Pancreas (tissue), 10 donors: Measurements from ENCODE around the gene LRRC4C. TPM values are rescaled to one million over a fixed set of nuclear protein-coding genes. Genes with fewer than 3 reads are reported as not detected.

Experiments used
- ATAC-seq, 4 donors: fragments of 200-7000 bp; cut with Tn5 transposase; one replicate each; pipeline versions ENCODE4 v1.8.0 to v1.9.1; 2020; ENCODE audit warnings: mild to moderate bottlenecking in 4 of 4, moderate library complexity in 4 of 4
- DNase-seq, 6 donors: peaks; one replicate each; pipeline ENCODE4 v3.0.0-alpha.2; 2020
- FAIRE-seq: peaks from 2 replicates; lab custom pipeline; 2012; peaks lifted over from hg19 to GRCh38; lab: Jason Lieb, UNC
- H3K27ac ChIP-seq, 4 donors: fragments of 200-600 bp; sonication (generic); 1 replicate in 3 of 4; 2 replicates in 1 of 4; pipeline versions ENCODE4 v1.5.0 to v1.8.0; 2020
- H3K27me3 ChIP-seq, 4 donors: fragments of 200-600 bp; one replicate each; pipeline ENCODE4 v1.8.0; 2021
- H3K36me3 ChIP-seq, 3 donors: fragments of 200-600 bp; sonication (generic) in 1 of 3; one replicate each; pipeline versions ENCODE4 v1.5.0 to v1.8.0; 2020 to 2021
- H3K4me1 ChIP-seq, 3 donors: fragments of 200-600 bp; one replicate each; pipeline ENCODE4 v1.8.0; 2021
- H3K4me3 ChIP-seq, 4 donors: fragments of 200-600 bp; sonication (generic) in 2 of 4; one replicate each; pipeline versions ENCODE4 v1.5.0 to v1.8.0; 2020 to 2021
- H3K9me3 ChIP-seq, 4 donors: fragments of 200-600 bp; one replicate each; pipeline ENCODE4 v1.8.0; 2021
- WGBS, 2 donors: extraction: QIAGEN DNeasy Blood & Tissue Kit; methylation state at CpG; one replicate each; pipeline ENCODE4 v1.1.7; 2013; 5-methylcytosine and 5-hydroxymethylcytosine counted together
- intact Hi-C, 3 donors: fragments of 100-400 bp; cut with DNase I; formaldehyde crosslinking; loops; one replicate each; pipeline versions ENCODE4 v1.11.1 to v1.14.2; 2022
- polyA plus RNA-seq, 2 donors: library from polyadenylated mRNA; stranded (reverse); fragments of 200-250 nt; gene quantifications; one replicate each; pipeline ENCODE4 v1.2.3, GENCODE V29; 2013
- total RNA-seq, 6 donors: library from RNA; stranded (reverse); fragmentation: NEBNext Ultra II Directional in 4 of 6; extraction: Animal tissue kit (Norgen Biotek cat#: 25700) in 4 of 6; gene quantifications; one replicate each; pipeline versions ENCODE4 v1.2.1 to v1.2.4, GENCODE V29; 2021 to 2023
- TF ChIP-seq, protein P1 (sequence below), 4 donors: fragments of 200-600 bp; sonication (generic) in 3 of 4; IDR thresholded peaks; one replicate each; pipeline versions ENCODE4 v1.5.0 to v1.8.0; 2021; ENCODE audit warnings: antibody characterized with exemption in 4 of 4
- donor health status: healthy with polysubstance abuse.
- donor health status: DM: no; HTN: no; CAD: no; lungs with moderate emphysema.
- donor health status: DM: no; HTN: no; CAD: no.
- donor health status: control.
- donor health status: control.
- donor health status: Bipolar disorder and iron deficiency.
- donor health status: DM: yes; HTN: yes; CAD: no.
- donor health status: DM: no; HTN: no; CAD: no.
- donor health status: DM: no; HTN: no; CAD: no.
- donor health status: DM: yes; HTN: yes; CAD: no.

The LRRC4C gene
- total and polyA plus RNA-seq, 8 donors, result 0.04 to 0.84 (median 0.16) TPM

DNA sequence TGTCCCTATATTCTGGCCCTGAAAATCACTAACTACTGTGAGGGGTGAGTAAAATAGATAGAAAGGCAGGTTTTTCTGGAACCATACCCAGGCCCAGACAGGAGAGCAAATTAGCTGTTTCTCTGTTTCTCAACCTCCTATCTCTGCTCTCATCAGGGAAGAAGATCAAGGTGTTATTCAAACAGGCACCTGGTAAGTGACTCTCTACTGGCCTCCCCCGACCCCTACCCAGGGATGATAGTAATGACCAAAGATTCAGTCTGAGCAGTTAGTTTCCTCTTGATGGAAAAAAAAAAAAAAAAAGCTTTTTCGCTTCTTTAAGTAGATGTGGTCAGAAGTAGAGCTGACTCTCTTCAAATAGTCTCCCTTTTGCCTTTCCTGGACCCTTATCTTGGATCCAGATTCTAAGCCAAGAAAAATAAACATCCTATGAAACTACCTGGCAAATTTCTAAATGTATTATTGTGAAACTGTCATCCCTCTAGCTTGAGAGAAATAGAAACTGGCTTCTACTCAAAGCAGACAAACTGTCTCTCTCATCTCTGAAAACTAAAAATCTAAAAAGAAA, 9.9 kb downstream of the LRRC4C start:
- TF ChIP-seq, protein P1, sequence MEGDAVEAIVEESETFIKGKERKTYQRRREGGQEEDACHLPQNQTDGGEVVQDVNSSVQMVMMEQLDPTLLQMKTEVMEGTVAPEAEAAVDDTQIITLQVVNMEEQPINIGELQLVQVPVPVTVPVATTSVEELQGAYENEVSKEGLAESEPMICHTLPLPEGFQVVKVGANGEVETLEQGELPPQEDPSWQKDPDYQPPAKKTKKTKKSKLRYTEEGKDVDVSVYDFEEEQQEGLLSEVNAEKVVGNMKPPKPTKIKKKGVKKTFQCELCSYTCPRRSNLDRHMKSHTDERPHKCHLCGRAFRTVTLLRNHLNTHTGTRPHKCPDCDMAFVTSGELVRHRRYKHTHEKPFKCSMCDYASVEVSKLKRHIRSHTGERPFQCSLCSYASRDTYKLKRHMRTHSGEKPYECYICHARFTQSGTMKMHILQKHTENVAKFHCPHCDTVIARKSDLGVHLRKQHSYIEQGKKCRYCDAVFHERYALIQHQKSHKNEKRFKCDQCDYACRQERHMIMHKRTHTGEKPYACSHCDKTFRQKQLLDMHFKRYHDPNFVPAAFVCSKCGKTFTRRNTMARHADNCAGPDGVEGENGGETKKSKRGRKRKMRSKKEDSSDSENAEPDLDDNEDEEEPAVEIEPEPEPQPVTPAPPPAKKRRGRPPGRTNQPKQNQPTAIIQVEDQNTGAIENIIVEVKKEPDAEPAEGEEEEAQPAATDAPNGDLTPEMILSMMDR (IDR thresholded peaks at IDR 0.05), result no peak
- no peak overlapping the region for H3K27ac ChIP-seq
- 57 to 66% methylated on average over 2 of the region's 2 CpGs for WGBS, 2 donors
- intact Hi-C loops, result no loop called here
- ATAC-seq, result no peak
- DNase-seq, result no peak
- no peaks in the 10 kb centered on the region for H3K27me3 ChIP-seq
- FAIRE-seq, result no peak
- no peaks in the 10 kb centered on the region for H3K36me3 ChIP-seq
- no peaks in the 10 kb centered on the region for H3K4me1 ChIP-seq
- no peak overlapping the region for H3K4me3 ChIP-seq
- no peaks in the 10 kb centered on the region for H3K9me3 ChIP-seq

DNA sequence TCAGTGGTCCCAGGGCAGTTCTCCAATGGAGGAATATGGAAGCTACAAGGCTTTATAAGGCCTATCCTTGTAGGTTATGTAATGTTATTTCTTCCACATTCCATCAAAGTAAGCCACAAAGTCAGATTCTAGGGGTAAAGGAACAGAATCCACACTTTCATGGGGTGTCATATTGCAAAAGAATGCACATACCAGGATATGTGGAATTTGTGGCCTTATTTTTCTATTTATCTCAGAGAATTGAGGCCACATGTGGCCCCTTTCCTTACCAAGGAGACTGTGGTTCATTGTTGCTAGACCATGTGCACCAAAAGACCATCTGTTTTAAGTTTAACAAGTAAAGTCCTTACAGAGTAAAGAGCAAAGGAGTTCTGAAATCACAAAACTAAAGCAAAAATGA, 12.9 kb downstream of the LRRC4C start:
- H3K36me3 ChIP-seq, result no peaks in the 10 kb centered on the region
- H3K27ac ChIP-seq, result no peak overlapping the region
- no peak for ATAC-seq
- H3K27me3 ChIP-seq, result no peaks in the 10 kb centered on the region
- no peaks in the 10 kb centered on the region for H3K4me1 ChIP-seq
- TF ChIP-seq, protein P1 (IDR thresholded peaks at IDR 0.05), result no peak
- H3K4me3 ChIP-seq, result no peak overlapping the region
- DNase-seq, result no peak
- H3K9me3 ChIP-seq, result no peaks in the 10 kb centered on the region
- intact Hi-C loops, result no loop called here
- no peak for FAIRE-seq

DNA sequence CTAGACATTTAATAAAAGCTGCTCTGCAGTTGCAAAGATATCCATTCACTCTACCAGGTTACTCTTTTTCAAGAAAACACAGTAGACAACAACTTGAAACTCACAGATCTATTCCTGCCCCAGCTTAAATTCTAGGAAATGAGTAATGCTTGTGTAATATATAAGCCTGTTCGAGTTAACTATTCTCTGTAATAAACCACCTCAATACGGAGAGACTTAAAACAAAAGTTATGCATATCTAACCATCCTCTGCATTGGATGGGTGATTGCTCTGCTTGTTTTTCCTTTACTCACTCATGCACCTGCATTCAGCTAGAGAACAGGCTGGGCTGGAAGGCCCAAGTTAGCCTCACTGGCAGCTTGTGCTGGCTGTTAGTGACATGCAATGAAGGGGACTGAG, 13.3 kb downstream of the LRRC4C start:
- Histone ChIP-seq H3K27me3 (no peaks in the 10 kb centered on the region), H3K27ac (no peak overlapping the region), H3K36me3 (no peaks in the 10 kb centered on the region), H3K9me3 (no peaks in the 10 kb centered on the region), H3K4me1 (no peaks in the 10 kb centered on the region), H3K4me3 (no peak overlapping the region)
- WGBS, 2 donors, result 31 to 58% methylated on average over 2 of the region's 2 CpGs
- FAIRE-seq (no peak), ATAC-seq (no peak), DNase-seq (no peak)
- TF ChIP-seq, protein P1 (IDR thresholded peaks at IDR 0.05), result no peak
- intact Hi-C loops, result no loop called here

DNA sequence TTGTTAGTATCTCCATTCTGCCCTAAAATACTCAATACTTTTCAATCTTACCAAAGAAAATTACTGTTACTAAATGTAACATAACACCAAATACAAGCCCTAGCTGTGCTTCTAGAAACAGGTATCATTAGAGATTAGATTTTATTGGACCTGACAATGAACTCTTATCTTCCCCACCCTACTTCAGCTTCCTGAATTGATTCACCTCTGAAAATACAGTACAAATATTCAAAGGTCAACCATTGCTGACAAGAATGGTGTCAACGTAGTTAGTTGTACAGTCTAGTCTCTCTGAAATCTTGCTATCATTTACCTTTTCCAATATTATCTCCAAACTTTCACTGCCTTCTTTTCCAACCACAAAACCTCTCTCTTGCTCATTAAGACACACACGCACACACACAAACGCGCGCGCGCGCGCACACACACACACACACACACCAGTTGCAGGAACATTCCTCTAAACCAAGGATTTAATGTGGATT, 22.4 kb downstream of the LRRC4C start:
- Histone ChIP-seq H3K4me1 (no peaks in the 10 kb centered on the region), H3K4me3 (no peak overlapping the region), H3K36me3 (no peaks in the 10 kb centered on the region), H3K27me3 (no peaks in the 10 kb centered on the region), H3K9me3 (no peaks in the 10 kb centered on the region), H3K27ac (no peak overlapping the region)
- no peak for ATAC-seq
- DNase-seq, result no peak
- no peak for FAIRE-seq
- intact Hi-C loops, result no loop called here
- 72 to 74% methylated on average over 9 of the region's 9 CpGs for WGBS, 2 donors
- TF ChIP-seq, protein P1 (IDR thresholded peaks at IDR 0.05), result no peak

DNA sequence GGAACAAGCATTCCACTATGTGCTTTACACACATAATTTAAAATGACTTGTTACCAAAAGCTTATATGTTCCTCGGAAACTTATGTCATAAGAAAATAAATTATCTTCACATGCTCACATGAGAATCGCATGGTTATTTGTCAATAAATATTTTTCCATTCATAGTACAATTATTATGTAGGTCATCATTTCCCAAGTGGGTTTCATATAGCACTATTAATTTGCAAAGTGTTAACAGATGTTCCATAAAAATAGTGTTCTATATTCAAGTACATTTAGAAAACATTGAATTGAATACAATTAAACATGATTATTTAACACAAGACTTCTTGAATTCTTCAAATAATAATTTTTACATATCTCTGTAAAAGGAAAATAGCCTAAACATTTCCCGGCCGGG, 23.9 kb downstream of the LRRC4C start:
- TF ChIP-seq, protein P1 (IDR thresholded peaks at IDR 0.05), result no peak
- Histone ChIP-seq H3K27ac (no peak overlapping the region), H3K4me1 (no peaks in the 10 kb centered on the region), H3K9me3 (no peaks in the 10 kb centered on the region), H3K4me3 (no peak overlapping the region), H3K36me3 (no peaks in the 10 kb centered on the region), H3K27me3 (no peaks in the 10 kb centered on the region)
- ATAC-seq, result no peak
- DNase-seq, result no peak
- intact Hi-C loops, result no loop called here
- 56 to 59% methylated on average over 4 of the region's 4 CpGs for WGBS, 2 donors
- FAIRE-seq, result no peak
